Activated CD4-positive, CD25-positive, alpha-beta regulatory T cell treated with anti-CD3 and anti-CD28 coated beads, Interleukin-2, amount 50 U/mL, for 24 hours (primary cell): Measurements from ENCODE around the gene VAV2.

Experiments
- ATAC-seq, 2 donors: fragments of 150-1000 bp; cut with Tn5 transposase; one replicate each; pipeline ENCODE4 v1.10.0; 2021; ENCODE audit warnings: mild to moderate bottlenecking in 1 of 2, moderate library complexity in 1 of 2

Gene VAV2

DNA sequence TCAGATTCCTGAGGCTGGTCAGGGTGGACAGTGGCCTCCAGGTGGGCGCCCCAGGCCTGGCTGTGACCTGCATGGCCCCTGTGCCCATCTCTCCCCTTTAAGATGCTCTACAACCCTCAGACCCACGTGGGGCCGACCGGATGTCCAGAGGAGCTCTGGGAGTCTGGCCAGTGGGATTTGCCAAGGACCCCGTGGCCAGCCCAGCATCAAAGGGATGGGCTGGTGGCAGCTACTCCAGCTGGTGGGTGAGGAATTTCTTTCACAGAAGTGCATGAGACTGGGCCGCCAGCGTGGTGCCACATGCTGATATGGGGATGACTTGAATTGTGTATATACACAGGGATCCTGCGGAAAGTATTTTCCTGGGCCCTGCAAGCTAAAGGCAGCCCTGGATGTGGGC lies 159.2 kb downstream of the VAV2 start:
- ATAC-seq = no peak

DNA sequence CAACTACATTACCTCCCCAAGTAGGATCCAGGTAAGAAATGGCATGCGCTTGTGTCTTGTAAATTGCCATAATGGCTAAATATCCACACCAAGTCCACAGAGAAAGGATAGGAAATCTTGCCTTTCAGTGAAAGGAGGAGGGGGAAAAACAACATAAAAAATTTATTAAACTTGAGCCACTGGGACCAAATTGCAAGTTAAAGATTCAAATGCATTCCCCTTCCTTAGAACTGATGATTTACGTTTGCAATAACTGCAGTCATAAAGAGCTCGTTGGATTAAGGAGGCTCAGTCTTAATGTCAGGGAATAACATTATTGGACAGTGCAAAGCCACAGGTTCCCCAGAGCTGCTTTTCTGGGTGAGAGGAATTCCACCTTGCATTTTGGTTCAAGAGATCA lies 161.4 kb downstream of the VAV2 start:
- ATAC-seq = no peak

- peak in 1 of 2 donors; percentile 45 for ATAC-seq
These were observed 161.8 kb downstream of the VAV2 start for GRCh38 chr9:133830310-133830709.

DNA sequence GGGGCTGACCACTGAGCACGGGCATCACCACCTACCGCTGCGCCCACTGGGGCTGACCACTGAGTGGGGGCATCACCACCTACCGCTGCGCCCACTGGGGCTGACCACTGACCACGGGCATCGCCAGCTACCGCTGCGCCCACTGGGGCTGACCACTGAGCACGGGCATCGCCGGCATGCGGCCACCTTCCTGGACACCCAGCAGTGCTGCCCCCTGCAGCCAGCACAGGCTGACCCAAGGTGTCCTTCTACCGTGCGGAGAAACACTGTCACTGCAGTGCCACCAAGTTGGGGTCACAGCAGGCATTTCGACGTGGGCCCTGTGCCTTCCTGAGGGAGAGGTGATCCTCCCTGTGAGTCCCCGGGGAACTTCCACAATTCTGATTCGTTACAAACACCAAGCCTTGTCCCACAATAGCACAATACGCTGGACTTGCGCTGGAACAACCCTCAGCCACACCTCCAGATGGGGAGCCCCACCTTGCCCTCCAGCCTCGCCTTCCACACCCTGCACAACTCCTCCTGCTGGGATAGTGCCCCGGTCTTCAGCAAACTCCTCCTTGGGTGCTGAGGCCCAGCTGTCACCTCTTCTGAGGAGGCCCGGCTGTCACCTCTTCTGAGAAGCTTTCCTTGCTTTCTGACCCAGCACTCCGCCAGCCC lies 163.7 kb downstream of the VAV2 start:
- no peak for ATAC-seq

DNA sequence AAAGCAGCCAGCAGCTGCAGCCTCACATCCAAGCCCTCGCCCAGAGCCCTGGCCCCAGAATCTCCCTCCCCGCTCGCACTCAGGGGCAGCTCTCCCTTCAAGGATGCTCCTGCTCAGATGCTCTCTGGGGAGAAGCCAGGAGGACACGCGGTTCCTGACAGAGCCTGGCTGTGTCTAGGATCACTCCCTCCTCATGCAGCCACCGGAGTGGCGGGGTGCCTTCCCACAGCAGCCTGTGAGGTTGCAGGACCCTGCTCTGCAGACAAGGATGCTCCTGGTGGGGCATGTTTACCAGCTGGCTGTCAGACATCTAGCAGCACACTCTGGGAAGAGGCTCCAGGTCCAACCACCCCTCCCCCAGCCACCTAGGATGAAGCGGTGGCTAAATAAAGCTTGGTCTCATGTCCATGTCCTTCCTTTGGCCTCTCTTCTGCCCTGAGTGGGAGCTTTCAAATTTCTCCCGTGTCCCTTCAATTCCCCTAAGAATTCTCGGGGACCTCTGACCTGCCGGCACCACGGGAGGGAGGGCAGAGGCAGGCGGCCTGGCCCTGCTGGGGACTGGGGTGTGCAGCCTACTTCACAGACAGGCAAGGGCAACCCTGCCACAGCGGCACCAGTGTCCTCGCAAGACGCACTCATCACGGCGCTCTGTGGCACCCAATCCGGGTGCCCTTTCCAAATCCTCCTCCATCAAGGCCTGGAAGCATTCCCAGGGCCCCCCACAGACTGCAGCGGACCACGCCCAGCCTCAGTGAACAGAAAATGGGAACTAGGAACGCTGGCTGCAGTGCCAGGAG lies 165.6 kb downstream of the VAV2 start:
- ATAC-seq = no peak

DNA sequence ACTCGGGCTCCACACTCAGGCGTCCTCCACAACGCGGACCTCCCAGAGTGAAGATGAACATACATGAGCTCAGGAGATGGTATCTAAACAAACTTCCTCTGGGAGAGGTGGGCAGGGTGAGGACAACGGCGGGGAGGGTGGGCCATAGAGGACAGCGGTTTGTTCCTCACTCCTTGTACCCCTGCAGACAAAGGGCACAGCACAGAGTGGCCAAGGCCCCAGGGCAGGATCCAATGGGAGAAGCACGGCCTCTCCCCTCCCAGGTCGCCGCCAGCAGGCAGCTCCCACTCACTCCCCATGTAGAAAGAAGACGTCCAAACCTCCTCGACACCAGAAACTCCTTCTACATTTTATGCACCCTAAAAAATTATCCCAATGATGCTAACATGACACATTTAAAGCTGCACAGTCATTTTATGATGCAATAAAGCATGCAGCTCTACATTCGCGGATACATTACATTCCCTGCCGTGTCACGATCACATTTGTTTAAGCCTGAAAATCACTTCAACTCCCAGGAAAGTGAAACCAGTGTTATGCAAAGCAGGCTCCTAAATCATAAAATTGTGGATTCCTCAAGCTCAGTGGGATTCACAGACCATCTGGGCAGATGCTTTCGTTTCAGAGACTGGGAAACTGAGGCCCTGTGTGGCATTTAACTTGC lies 166.4 kb downstream of the VAV2 start:
- ATAC-seq = no peak

GRCh38 chr9:133824802-133825186 lies 167.3 kb downstream of the VAV2 start:
- no peak for ATAC-seq

GRCh38 chr9:133824106-133824801 lies 167.9 kb downstream of the VAV2 start:
- no peak for ATAC-seq

DNA sequence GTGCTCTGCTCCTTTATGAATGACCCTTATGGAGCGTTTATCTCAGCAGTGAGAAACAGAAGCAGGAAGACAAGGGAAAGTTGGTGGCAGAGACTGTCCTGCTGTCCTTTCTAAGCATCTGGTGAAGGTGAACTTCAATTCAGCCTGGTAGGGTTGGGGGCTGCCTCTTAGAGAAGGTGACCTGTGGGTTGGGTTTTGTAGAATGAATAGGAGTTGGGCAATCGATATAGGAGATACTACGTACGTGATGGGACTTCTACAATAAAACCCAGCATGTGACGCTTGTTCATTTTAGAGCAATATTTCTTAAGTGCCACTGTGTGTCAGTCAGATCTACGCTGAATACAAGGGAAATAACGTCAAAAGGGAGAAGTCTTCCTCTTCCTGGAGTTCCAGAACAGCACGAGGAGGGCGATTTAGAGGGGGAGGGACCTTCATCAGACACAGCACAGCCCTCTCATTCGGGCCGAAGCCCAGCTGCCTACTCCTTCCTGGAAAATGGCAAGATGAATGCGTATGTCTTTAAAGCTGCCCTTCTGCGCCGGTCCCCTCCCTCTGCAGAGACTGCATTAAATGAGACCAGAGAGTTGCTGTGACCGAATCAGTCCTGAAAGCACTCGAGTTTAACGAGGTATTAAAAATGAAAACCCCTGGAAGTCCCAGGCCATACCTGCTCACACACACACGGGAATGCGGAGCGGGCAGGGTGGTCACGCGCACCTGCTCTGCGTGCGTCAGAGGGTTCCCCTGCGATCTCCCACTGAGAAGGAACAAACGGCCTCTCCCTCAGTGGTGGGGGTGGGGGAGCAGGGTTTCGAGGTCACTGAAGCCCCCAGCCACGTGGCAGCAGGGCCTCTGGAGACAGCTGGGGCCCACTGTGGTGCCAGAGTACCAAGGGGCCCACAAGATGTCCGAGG lies 168.7 kb downstream of the VAV2 start:
- ATAC-seq = peak in 1 of 2 donors; percentile 27

DNA sequence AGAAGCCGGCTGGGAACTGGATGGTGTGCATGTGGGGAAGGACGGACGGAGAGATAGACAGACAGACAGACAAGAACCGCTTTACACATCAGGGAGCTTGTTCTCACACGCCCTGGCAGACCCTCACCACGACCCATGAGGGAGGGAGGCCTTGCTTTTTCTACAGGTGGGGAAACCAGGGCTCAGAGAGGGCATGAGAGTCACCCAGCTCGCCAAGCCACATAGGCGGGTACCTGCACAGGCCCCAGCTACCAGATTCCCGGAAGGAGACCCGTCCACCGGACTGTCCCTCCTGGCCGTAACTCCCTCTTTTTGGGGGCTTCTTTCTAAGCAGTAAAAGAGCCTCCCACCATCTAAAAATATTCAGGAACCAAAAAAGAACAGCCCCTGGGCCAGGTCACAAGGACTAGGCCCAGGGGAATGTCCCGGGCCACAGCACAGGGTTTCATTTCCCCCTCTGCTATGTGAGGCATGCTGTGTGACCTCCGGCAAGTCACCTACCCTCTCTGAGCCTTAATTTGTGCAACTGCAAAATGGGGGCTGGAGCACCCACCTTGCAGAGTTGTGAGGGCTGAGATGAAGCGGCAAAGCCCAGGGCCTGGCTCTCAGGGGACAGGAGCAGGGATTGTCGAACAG lies 169.6 kb downstream of the VAV2 start:
- no peak for ATAC-seq

GRCh38 chr9:133821601-133822429 lies 170.3 kb downstream of the VAV2 start:
- no peak for ATAC-seq

GRCh38 chr9:133819923-133820322 lies 172.2 kb downstream of the VAV2 start:
- ATAC-seq = no peak

DNA sequence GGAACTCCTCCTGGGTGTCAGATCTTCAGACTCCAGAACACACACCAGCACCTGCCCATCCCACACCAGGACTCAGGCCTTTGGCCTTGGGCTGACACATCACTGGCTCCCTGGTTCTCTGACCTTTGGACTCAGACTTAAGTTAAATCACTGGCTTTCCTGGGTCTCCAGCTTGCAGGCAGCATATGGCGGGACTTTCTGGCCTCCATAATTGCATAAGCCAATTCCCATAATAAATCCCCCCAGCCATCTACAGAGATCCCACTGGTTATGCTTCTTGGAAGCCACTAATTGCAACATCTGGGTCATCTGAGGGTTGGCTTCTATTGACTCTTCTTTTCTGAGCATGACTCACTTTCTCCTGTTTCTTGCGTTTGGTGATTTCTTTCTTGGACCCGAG lies 173.7 kb downstream of the VAV2 start:
- ATAC-seq = no peak

DNA sequence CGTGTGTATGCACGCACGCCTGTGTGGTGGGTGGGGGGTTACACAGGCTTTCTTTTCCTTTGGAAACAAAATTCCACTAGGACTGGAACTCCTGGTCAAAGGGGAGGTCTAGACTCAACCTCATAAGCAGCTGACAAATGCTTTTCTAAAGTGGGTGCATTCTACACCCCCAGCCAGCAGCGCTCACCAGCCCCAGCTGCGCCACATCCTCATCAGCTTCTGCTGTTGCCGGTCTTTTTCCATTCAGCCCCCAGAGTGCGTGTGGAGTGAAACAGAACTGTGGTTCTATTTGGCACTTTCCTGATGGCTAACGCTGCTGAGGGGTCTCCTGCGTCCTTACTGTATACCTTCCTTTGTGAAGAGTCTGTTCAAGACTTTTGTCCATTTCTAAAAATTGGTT lies 176.3 kb downstream of the VAV2 start:
- no peak for ATAC-seq

DNA sequence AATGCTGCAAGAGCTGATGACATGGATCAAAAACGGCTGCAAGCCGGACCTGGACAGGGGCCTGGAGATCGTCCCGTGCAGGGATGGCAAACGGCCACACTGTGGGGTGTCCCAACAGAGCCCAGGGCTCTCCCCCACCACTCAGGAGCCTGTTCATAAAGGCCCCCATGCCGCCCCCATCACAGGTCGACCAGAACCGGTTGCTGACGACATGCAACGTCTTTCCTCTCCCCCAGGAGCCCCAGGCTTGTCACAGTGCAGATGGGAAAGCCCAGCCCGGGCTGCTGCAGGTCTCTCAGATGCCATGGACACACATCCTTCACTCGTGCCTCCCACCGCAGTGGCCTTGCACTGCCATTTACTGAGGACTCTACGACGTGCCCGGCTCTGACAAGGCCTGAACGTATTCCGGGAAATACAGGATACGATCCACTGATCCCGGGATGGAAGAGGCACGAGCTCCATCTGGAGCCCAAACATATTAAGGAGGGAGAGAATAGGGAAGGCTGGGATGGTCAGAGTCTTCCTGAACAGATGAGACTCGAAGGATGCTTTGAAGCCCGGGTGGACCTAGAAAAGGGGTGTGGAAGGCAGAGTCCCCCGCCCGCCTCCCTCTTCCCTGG lies 177.4 kb downstream of the VAV2 start:
- ATAC-seq = no peak

- no peak for ATAC-seq
These were observed 178.2 kb downstream of the VAV2 start for GRCh38 chr9:133813749-133814585.

- ATAC-seq = no peak
These were observed 179.0 kb downstream of the VAV2 start for GRCh38 chr9:133812941-133813748.
